Measurements from ENCODE around the gene CNTN4. TPM values are rescaled to one million over a fixed set of nuclear protein-coding genes. Genes with fewer than 3 reads are reported as not detected.

Gene CNTN4
- total RNA-seq, 1 donor from 2014 or later = 16.5 TPM

- no peak for TF ChIP-seq CTCF (IDR thresholded peaks at IDR 0.05; ENCODE audit: insufficient read depth, low read length, poor library complexity, severe bottlenecking)
- Histone ChIP-seq H3K27me3 (ENCODE audit: control insufficient read depth, insufficient read depth, low read length) (no peaks in the 10 kb centered on the region), H3K4me3 (ENCODE audit: low read depth, low read length) (no peak overlapping the region), H3K36me3 (ENCODE audit: control insufficient read depth, insufficient read depth, low read length) (no peaks in the 10 kb centered on the region)
- DNase-seq (ENCODE audit: low read depth) = no peak
Observed at GRCh38 chr3:2510591-2511145, 412.0 kb downstream of the CNTN4 start.

GRCh38 chr3:2511356-2511755, 412.7 kb downstream of the CNTN4 start:
- no peak for DNase-seq (ENCODE audit: low read depth)
- Histone ChIP-seq H3K4me3 (ENCODE audit: low read depth, low read length) (no peak overlapping the region), H3K36me3 (ENCODE audit: control insufficient read depth, insufficient read depth, low read length) (no peaks in the 10 kb centered on the region), H3K27me3 (ENCODE audit: control insufficient read depth, insufficient read depth, low read length) (no peaks in the 10 kb centered on the region)
- no peak for TF ChIP-seq CTCF (IDR thresholded peaks at IDR 0.05; ENCODE audit: insufficient read depth, low read length, poor library complexity, severe bottlenecking)

DNA sequence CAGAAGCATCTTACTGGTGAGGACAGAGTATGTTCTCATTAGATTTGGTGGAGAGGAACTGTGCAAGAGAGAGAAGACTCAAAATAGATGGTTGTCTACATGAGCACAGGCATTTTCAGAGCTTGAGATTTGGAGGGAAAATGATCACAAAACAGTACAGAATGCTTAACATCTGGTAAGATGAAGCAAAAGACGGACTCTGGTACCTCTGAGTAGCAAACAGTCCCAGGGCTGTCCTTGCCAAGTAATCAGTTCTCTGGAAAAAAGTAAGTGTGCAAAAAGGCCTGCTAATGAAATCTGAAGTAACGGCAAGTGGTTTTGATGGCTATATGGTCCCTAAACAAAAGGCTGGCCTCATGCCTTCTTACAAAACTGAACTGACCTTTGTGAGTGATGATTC, 414.2 kb downstream of the CNTN4 start:
- Histone ChIP-seq H3K27me3 (ENCODE audit: control insufficient read depth, insufficient read depth, low read length) (no peaks in the 10 kb centered on the region), H3K36me3 (ENCODE audit: control insufficient read depth, insufficient read depth, low read length) (no peaks in the 10 kb centered on the region), H3K4me3 (ENCODE audit: low read depth, low read length) (no peak overlapping the region)
- TF ChIP-seq CTCF (IDR thresholded peaks at IDR 0.05; ENCODE audit: insufficient read depth, low read length, poor library complexity, severe bottlenecking) = no peak
- DNase-seq (ENCODE audit: low read depth) = no peak

GRCh38 chr3:2513986-2514385, 415.3 kb downstream of the CNTN4 start:
- no peaks in the 10 kb centered on the region for H3K36me3 ChIP-seq (ENCODE audit: control insufficient read depth, insufficient read depth, low read length)
- DNase-seq (ENCODE audit: low read depth) = no peak
- no peak overlapping the region for H3K4me3 ChIP-seq (ENCODE audit: low read depth, low read length)
- no peaks in the 10 kb centered on the region for H3K27me3 ChIP-seq (ENCODE audit: control insufficient read depth, insufficient read depth, low read length)
- TF ChIP-seq CTCF (IDR thresholded peaks at IDR 0.05; ENCODE audit: insufficient read depth, low read length, poor library complexity, severe bottlenecking) = no peak

DNA sequence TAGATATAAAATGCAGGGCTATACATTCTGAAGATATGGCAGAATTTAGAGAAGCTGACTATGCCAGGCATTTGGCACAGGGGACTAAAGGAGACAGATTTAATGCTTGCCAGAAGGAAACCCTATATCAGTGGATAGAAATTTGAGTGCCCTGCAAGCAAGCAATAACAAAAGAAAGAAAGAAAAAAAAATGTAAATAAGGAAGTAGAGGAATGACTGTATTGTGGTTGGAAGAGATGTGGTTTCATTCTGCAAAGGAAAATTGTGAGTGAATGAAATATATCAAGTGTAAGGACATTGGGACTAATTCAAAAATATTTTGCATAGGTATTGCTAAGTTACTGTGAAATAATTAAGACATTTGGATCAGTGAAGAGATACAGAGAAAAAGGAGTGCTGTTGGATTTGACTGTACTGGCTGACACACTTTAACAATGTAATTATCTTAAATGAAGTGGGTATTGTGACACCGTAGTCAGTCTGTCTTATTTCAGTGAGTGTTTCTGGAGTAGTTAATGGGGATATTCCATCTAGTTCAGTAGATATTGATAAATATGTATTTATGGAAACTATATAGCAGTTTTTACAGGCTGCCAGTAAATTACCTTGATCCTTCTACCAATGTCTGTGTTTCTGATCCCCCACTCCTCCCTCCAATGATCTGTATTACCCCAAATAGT, 418.2 kb downstream of the CNTN4 start:
- H3K36me3 ChIP-seq (ENCODE audit: control insufficient read depth, insufficient read depth, low read length) = no peaks in the 10 kb centered on the region
- H3K4me3 ChIP-seq (ENCODE audit: low read depth, low read length) = no peak overlapping the region
- no peak for TF ChIP-seq CTCF (IDR thresholded peaks at IDR 0.05; ENCODE audit: insufficient read depth, low read length, poor library complexity, severe bottlenecking)
- DNase-seq (ENCODE audit: low read depth) = no peak
- H3K27me3 ChIP-seq (ENCODE audit: control insufficient read depth, insufficient read depth, low read length) = no peaks in the 10 kb centered on the region

Measured in kidney epithelial cell (primary cell).